ENCODE results near the gene TRAF3.
"Not testable (repeated sequence)": the region's sequence is repeated elsewhere in the genome, so short reads cannot be mapped to it uniquely, and the experiment has no call there.

The TRAF3 gene

DNA sequence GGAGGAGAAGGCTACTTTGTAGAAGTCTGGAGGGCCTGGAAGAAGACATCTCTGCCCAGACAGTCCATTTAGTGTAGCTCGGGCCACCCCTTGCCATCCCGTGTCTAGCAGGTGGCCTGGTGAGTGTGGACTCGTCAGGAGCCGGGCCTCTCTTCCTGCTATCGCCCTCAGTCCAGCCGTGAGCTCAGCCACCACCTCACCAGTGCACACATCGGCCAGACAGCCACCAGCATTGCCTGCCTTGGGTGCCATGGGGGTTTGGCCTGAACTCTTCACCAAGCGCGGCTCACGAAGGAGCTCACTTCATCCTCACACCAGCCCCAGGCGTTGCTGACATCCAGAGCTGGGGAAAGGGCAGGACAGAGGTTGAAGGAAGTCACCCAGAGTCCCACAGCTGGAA, 19.6 kb upstream of the TRAF3 start:
- Histone ChIP-seq H3K36me3 (ENCODE audit: control insufficient read depth, low read depth, low read length) (no peaks in the 10 kb centered on the region), H3K27me3 (ENCODE audit: control insufficient read depth, insufficient read depth, low read length) (no peaks in the 10 kb centered on the region), H3K9ac (ENCODE audit: low read length) (no peak overlapping the region), H3K4me3 (ENCODE audit: low read length) (no peak overlapping the region), H3K9me3 (ENCODE audit: control insufficient read depth, low read depth, low read length) (no peaks in the 10 kb centered on the region), H3K27ac (ENCODE audit: low read length) (no peak overlapping the region), H3K4me1 (ENCODE audit: control insufficient read depth, low read depth, low read length) (peaks cover 13% of the 10 kb centered on the region)

DNA sequence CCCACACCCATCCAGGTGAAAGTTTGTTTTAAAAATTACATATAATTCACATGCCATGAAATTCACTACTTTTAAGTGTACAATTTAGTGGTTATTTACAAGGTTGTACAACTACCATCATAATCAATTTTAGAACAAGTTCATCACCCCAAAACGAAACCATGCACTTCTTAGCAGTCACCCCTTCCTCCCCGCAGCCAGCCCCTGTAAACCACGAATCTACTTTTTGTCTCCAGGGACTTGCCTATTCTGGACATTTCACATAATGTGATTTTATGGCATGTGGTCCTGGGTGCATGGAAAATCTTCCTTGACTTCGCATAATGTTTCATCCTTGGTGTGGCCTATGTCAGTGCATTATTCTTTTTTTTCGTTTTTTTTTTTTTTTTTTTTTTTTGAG, 19.2 kb upstream of the TRAF3 start:
- Histone ChIP-seq H3K4me1 (ENCODE audit: control insufficient read depth, low read depth, low read length) (peaks cover 13% of the 10 kb centered on the region), H3K36me3 (ENCODE audit: control insufficient read depth, low read depth, low read length) (no peaks in the 10 kb centered on the region), H3K27ac (ENCODE audit: low read length) (no peak overlapping the region), H3K27me3 (ENCODE audit: control insufficient read depth, insufficient read depth, low read length) (no peaks in the 10 kb centered on the region), H3K9ac (ENCODE audit: low read length) (no peak overlapping the region), H3K9me3 (ENCODE audit: control insufficient read depth, low read depth, low read length) (no peaks in the 10 kb centered on the region), H3K4me3 (ENCODE audit: low read length) (no peak overlapping the region)

- no peak overlapping the region for H3K9ac ChIP-seq (ENCODE audit: low read length)
- no peaks in the 10 kb centered on the region for H3K9me3 ChIP-seq (ENCODE audit: control insufficient read depth, low read depth, low read length)
- H3K36me3 ChIP-seq (ENCODE audit: control insufficient read depth, low read depth, low read length): no peaks in the 10 kb centered on the region
- H3K27me3 ChIP-seq (ENCODE audit: control insufficient read depth, insufficient read depth, low read length): no peaks in the 10 kb centered on the region
- H3K4me3 ChIP-seq (ENCODE audit: low read length): no peak overlapping the region
- no peak overlapping the region for H3K27ac ChIP-seq (ENCODE audit: low read length)
- peaks cover 13% of the 10 kb centered on the region for H3K4me1 ChIP-seq (ENCODE audit: control insufficient read depth, low read depth, low read length)
Observed at GRCh38 chr14:102759456-102760187, 17.6 kb upstream of the TRAF3 start.

GRCh38 chr14:102760496-102761193, 16.6 kb upstream of the TRAF3 start:
- no peak overlapping the region for H3K9ac ChIP-seq (ENCODE audit: low read length)
- H3K36me3 ChIP-seq (ENCODE audit: control insufficient read depth, low read depth, low read length): no peaks in the 10 kb centered on the region
- H3K4me1 ChIP-seq (ENCODE audit: control insufficient read depth, low read depth, low read length): peaks cover 13% of the 10 kb centered on the region
- no peak overlapping the region for H3K4me3 ChIP-seq (ENCODE audit: low read length)
- H3K27me3 ChIP-seq (ENCODE audit: control insufficient read depth, insufficient read depth, low read length): no peaks in the 10 kb centered on the region
- no peaks in the 10 kb centered on the region for H3K9me3 ChIP-seq (ENCODE audit: control insufficient read depth, low read depth, low read length)
- H3K27ac ChIP-seq (ENCODE audit: low read length): no peak overlapping the region

DNA sequence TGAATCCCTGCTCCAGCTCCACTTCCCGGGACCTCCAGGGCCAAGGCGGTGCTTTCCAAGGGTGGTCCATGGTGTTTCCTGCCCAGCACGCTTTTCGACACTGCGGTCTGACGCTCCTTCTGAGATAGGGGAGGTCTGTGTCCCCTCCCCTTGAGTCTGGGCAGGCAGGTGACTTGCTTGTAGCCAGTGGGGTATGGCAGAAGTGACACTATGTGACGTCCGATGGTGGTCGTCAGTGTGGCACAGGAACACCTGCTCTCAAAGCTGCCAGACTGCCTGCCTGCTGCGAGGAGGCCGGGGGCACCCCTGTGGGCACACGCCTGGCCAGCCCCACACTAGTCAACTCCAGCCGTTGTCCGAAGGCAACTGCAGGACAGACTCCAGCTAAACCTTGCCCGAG, 16.0 kb upstream of the TRAF3 start:
- no peak overlapping the region for H3K27ac ChIP-seq (ENCODE audit: low read length)
- no peaks in the 10 kb centered on the region for H3K27me3 ChIP-seq (ENCODE audit: control insufficient read depth, insufficient read depth, low read length)
- H3K4me1 ChIP-seq (ENCODE audit: control insufficient read depth, low read depth, low read length): peaks cover 13% of the 10 kb centered on the region
- no peak overlapping the region for H3K4me3 ChIP-seq (ENCODE audit: low read length)
- H3K36me3 ChIP-seq (ENCODE audit: control insufficient read depth, low read depth, low read length): no peaks in the 10 kb centered on the region
- H3K9ac ChIP-seq (ENCODE audit: low read length): no peak overlapping the region
- no peaks in the 10 kb centered on the region for H3K9me3 ChIP-seq (ENCODE audit: control insufficient read depth, low read depth, low read length)

GRCh38 chr14:102764220-102764671, 13.0 kb upstream of the TRAF3 start:
- Histone ChIP-seq H3K4me3 (ENCODE audit: low read length) (no peak overlapping the region), H3K4me1 (ENCODE audit: control insufficient read depth, low read depth, low read length) (peaks cover 11% of the 10 kb centered on the region), H3K36me3 (ENCODE audit: control insufficient read depth, low read depth, low read length) (no peaks in the 10 kb centered on the region), H3K9ac (ENCODE audit: low read length) (no peak overlapping the region), H3K27ac (ENCODE audit: low read length) (no peak overlapping the region), H3K27me3 (ENCODE audit: control insufficient read depth, insufficient read depth, low read length) (no peaks in the 10 kb centered on the region), H3K9me3 (ENCODE audit: control insufficient read depth, low read depth, low read length) (no peaks in the 10 kb centered on the region)

GRCh38 chr14:102765770-102766169, 11.5 kb upstream of the TRAF3 start:
- H3K4me3 ChIP-seq (ENCODE audit: low read length); H3K4me1 ChIP-seq (ENCODE audit: control insufficient read depth, low read depth, low read length); H3K36me3 ChIP-seq (ENCODE audit: control insufficient read depth, low read depth, low read length); H3K27ac ChIP-seq (ENCODE audit: low read length); H3K27me3 ChIP-seq (ENCODE audit: control insufficient read depth, insufficient read depth, low read length); H3K9ac ChIP-seq (ENCODE audit: low read length); H3K9me3 ChIP-seq (ENCODE audit: control insufficient read depth, low read depth, low read length): not testable (repeated sequence)

DNA sequence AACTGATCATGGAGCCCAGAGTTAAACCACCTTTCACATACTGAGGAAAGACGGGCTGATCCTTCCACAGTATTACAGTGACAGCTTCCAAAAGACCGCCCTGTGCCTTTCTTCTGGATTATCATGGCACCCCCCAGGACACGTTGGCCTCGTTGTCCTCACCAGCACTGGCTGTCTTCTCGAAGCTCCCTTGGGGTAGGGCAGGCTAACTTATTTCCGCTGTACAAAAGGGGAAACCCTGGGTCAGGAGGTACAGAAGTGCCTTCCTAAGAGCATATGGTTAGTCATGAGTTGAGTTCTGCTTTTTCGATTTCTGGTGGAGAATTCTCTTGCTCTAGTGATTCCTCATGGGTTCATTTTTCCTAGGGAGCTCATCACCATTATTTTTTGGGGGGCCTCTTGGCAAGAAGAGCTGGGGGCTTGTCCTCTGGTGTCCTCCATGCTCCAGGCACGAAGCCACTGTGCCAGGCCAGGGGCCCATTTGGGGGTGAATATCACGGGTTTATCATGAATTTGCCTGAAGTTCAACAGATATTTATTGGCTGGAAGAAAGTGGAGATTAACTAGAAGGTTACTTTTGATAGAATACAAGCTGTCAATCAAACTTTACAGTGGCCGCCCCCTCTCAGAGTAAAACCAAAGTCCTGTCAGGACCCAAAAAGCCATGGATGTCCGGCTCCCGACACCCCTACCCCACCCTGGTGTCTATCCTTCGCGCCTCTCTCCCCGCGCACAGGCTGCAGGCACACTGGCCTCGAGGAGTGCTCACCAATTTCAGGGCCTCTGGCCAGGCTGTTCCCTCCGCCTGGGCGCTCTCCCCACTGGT, 8.8 kb upstream of the TRAF3 start:
- Histone ChIP-seq H3K9ac (ENCODE audit: low read length) (no peak overlapping the region), H3K27ac (ENCODE audit: low read length) (no peak overlapping the region), H3K27me3 (ENCODE audit: control insufficient read depth, insufficient read depth, low read length) (no peaks in the 10 kb centered on the region), H3K9me3 (ENCODE audit: control insufficient read depth, low read depth, low read length) (no peaks in the 10 kb centered on the region), H3K36me3 (ENCODE audit: control insufficient read depth, low read depth, low read length) (no peaks in the 10 kb centered on the region), H3K4me1 (ENCODE audit: control insufficient read depth, low read depth, low read length) (no peaks in the 10 kb centered on the region), H3K4me3 (ENCODE audit: low read length) (no peak overlapping the region)

- no peaks in the 10 kb centered on the region for H3K4me1 ChIP-seq (ENCODE audit: control insufficient read depth, low read depth, low read length)
- no peak overlapping the region for H3K9ac ChIP-seq (ENCODE audit: low read length)
- no peaks in the 10 kb centered on the region for H3K36me3 ChIP-seq (ENCODE audit: control insufficient read depth, low read depth, low read length)
- H3K27ac ChIP-seq (ENCODE audit: low read length): no peak overlapping the region
- no peaks in the 10 kb centered on the region for H3K27me3 ChIP-seq (ENCODE audit: control insufficient read depth, insufficient read depth, low read length)
- H3K9me3 ChIP-seq (ENCODE audit: control insufficient read depth, low read depth, low read length): no peaks in the 10 kb centered on the region
- no peak overlapping the region for H3K4me3 ChIP-seq (ENCODE audit: low read length)
Observed at GRCh38 chr14:102769049-102769327, 8.3 kb upstream of the TRAF3 start.

DNA sequence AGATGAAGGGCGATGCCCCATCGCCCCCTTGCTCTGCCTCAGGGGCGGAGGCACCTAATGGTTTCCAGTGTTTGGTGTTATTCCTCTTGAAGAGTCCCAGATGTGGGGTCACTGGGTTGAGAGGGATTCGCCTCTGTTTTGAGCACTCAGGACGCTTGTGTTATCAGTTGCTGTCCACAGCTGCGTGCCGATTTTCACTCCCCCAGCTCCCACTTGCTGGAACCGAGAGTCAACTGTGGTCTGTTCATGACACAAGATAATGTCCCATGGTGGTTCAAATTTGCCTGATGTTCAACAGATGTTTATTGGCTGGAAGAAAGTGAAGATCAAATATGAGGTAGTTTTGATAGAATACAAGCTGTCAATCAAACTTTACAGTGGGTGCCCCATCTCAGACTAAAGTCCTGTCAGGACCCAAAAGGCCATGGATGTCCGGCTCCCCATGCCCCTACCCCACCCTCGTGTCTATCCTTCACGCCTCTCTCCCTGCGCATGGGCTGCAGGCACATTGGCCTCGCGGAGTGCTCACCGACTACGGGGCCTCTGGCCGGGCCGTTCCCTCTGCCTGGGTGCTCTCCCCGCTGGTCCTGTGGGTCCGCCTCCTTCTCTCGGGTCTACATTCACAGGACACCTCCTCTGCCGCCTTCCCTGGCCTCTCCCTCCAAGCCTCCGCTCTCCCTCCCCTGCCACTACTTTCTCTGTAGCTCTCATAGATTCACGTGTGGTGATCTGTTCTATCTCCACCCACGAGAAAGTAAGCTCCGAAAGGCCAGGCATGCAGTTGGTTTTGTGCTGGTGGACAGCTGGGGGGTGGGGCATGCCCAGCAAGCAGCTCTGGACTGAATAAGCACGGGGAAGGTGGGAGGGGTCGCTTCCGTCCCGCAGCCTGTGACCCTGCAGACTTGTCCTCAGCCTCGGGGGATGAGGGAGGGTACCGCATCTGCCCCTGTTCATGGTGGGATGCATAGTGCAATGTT, 6.8 kb upstream of the TRAF3 start:
- H3K36me3 ChIP-seq (ENCODE audit: control insufficient read depth, low read depth, low read length): no peaks in the 10 kb centered on the region
- H3K27me3 ChIP-seq (ENCODE audit: control insufficient read depth, insufficient read depth, low read length): no peaks in the 10 kb centered on the region
- no peaks in the 10 kb centered on the region for H3K9me3 ChIP-seq (ENCODE audit: control insufficient read depth, low read depth, low read length)
- no peaks in the 10 kb centered on the region for H3K4me1 ChIP-seq (ENCODE audit: control insufficient read depth, low read depth, low read length)
- H3K9ac ChIP-seq (ENCODE audit: low read length): no peak overlapping the region
- H3K4me3 ChIP-seq (ENCODE audit: low read length): no peak overlapping the region
- no peak overlapping the region for H3K27ac ChIP-seq (ENCODE audit: low read length)

GRCh38 chr14:102771144-102771543, 6.1 kb upstream of the TRAF3 start:
- Histone ChIP-seq H3K27ac (ENCODE audit: low read length) (no peak overlapping the region), H3K27me3 (ENCODE audit: control insufficient read depth, insufficient read depth, low read length) (no peaks in the 10 kb centered on the region), H3K4me3 (ENCODE audit: low read length) (no peak overlapping the region), H3K4me1 (ENCODE audit: control insufficient read depth, low read depth, low read length) (no peaks in the 10 kb centered on the region), H3K36me3 (ENCODE audit: control insufficient read depth, low read depth, low read length) (no peaks in the 10 kb centered on the region), H3K9ac (ENCODE audit: low read length) (no peak overlapping the region), H3K9me3 (ENCODE audit: control insufficient read depth, low read depth, low read length) (no peaks in the 10 kb centered on the region)

Measured in iPS-18a (cell line).